Erythroblast (primary cell): ENCODE measurements around the gene NF1.

Source experiments
- GATA1 ChIP-seq: IDR thresholded peaks from 2 replicates; pipeline ENCODE4 v1.6.1; 2011; ENCODE audit warnings: low read depth, mild to moderate bottlenecking, control low read depth, low read length, moderate library complexity
- POLR2A ChIP-seq: IDR thresholded peaks from 2 replicates; pipeline ENCODE4 v1.6.1; 2011; ENCODE audit warnings: mild to moderate bottlenecking, low read length

DNA sequence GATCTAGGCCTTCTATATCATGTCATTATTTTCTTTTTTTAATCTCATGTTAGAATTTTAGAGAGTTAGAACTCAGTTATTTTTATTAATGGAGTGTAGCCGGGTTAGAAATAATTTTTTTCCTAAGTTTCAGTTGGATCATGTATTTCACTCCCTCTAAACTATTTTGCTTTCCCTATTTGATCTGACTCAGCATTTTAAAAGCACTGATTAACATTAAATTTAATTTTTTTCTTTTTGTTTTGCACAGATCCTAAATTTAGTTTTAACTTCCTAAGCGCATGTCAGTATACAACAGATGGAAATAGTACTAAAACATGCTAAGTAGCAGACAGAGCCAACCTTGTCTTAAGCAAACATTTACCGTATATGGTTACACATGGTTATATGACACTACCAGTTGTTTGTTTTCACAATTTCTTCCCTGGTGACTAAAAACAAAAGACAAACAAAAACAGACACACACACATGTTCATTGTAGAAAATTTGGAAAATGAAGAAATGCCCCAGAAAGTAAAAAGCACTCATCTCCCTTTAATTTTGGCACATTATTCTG, 263.1 kb downstream of the NF1 start:
- TF ChIP-seq POLR2A = no peak
- TF ChIP-seq GATA1 = no peak
